ENCODE data around the gene RAPGEF2. TPM values are rescaled to one million over a fixed set of nuclear protein-coding genes. Genes with fewer than 3 reads are reported as not detected.
"Not testable (repeated sequence)": the region's sequence is repeated elsewhere in the genome, so short reads cannot be mapped to it uniquely, and the experiment has no call there.

Gene RAPGEF2
- polyA plus RNA-seq, 1 donor (not counting 4 experiments of a cell fraction or from before 2014, with no cell fraction given) = 23.8 TPM

DNA sequence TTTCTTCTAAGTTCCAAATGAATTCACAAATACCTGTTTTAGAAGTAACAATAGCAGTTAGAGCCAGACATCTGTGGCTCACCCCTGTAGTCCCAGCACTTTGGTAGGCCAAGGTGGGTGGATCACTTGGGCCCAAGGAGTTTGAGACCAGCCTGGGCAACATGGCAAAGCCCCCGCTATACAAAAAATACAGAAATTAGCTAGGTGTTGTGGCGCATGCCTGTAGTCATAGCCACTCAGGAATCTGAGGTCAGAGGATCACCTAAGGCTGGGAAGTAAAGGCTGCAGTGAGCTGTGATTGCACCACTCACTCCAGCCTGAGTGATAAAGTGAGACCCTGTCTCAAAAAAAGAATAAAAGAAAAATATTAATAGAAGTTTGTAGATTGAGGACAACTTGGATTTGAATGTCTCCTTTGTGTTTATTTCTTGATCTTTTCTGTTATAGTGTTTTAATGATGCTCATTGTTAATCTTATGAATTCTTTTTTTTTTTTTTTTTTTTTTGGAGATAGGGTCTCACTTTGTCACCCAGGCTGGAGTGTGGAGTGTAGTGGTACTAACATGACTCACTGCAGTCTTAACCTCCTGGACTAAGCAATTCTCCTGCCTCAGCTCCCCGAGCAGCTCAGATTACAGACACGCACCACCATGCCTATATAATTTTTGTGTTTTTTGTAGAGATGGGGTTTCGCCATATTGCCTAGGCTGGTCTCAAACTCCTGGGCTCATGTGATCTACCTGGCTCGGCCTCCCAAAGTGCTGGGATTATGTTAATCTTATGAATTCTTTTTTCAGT lies 30.7 kb upstream of the RAPGEF2 start:
- H3K79me2 ChIP-seq (ENCODE audit: control insufficient read depth, insufficient read depth, low read length) = no peaks in the 10 kb centered on the region
- no peaks in the 10 kb centered on the region for H3K9me3 ChIP-seq (ENCODE audit: control insufficient read depth, low read depth, low read length)
- no peak for TF ChIP-seq EZH2 (IDR thresholded peaks at IDR 0.05; ENCODE audit: low read length)
- TF ChIP-seq, protein P1, sequence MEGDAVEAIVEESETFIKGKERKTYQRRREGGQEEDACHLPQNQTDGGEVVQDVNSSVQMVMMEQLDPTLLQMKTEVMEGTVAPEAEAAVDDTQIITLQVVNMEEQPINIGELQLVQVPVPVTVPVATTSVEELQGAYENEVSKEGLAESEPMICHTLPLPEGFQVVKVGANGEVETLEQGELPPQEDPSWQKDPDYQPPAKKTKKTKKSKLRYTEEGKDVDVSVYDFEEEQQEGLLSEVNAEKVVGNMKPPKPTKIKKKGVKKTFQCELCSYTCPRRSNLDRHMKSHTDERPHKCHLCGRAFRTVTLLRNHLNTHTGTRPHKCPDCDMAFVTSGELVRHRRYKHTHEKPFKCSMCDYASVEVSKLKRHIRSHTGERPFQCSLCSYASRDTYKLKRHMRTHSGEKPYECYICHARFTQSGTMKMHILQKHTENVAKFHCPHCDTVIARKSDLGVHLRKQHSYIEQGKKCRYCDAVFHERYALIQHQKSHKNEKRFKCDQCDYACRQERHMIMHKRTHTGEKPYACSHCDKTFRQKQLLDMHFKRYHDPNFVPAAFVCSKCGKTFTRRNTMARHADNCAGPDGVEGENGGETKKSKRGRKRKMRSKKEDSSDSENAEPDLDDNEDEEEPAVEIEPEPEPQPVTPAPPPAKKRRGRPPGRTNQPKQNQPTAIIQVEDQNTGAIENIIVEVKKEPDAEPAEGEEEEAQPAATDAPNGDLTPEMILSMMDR (optimal IDR thresholded peaks at IDR 0.05 in 1 of 3, IDR thresholded peaks at IDR 0.05 in 1 of 3, conservative IDR thresholded peaks at IDR 0.05 in 1 of 3; ENCODE audit: extremely low read depth in 1 of 3, insufficient read depth in 2 of 3, low read length in 3 of 3) = no peak
- H3K27ac ChIP-seq (ENCODE audit: control insufficient read depth, insufficient read depth, low read length) = peak overlapping the region; percentile 50
- dilution Hi-C loops (cut with MboI; ENCODE audit: extremely low pct_ligation_motif_present, low sequenced_read_pairs) = no loop called here
- H3K4me3 ChIP-seq (ENCODE audit: control insufficient read depth in 2 of 3, extremely low read depth in 1 of 3, insufficient read depth in 2 of 3, low read depth in 1 of 3, low read length in 3 of 3) = no peak overlapping the region
- H3K4me2 ChIP-seq (ENCODE audit: control insufficient read depth, extremely low read depth, insufficient read depth, low read depth, low read length) = peak overlapping the region; percentile 50
- no peaks in the 10 kb centered on the region for H3K9me1 ChIP-seq (ENCODE audit: control insufficient read depth, extremely low read depth, insufficient read depth, low read length)
- DNase-seq (ENCODE audit: low read depth, low spot score) (no peak), FAIRE-seq (no peak)
- peak overlapping the region; percentile 31 for H3K9ac ChIP-seq (ENCODE audit: control insufficient read depth, extremely low read depth, insufficient read depth, low read length)
- H2AFZ ChIP-seq (ENCODE audit: control insufficient read depth, low read length) = peak overlapping the region; percentile 6
- no peaks in the 10 kb centered on the region for H3K27me3 ChIP-seq (ENCODE audit: control insufficient read depth, extremely low read depth, insufficient read depth, low read length)
- peaks cover 21% of the 10 kb centered on the region for H3K4me1 ChIP-seq (ENCODE audit: control insufficient read depth, extremely low read depth, insufficient read depth, low read length)
- H4K20me1 ChIP-seq (ENCODE audit: control insufficient read depth, extremely low read depth, insufficient read depth, low read length) = no peaks in the 10 kb centered on the region
- no peaks in the 10 kb centered on the region for H3K36me3 ChIP-seq (ENCODE audit: control insufficient read depth in 2 of 2, extremely low read depth in 1 of 2, insufficient read depth in 2 of 2, low read length in 2 of 2)

DNA sequence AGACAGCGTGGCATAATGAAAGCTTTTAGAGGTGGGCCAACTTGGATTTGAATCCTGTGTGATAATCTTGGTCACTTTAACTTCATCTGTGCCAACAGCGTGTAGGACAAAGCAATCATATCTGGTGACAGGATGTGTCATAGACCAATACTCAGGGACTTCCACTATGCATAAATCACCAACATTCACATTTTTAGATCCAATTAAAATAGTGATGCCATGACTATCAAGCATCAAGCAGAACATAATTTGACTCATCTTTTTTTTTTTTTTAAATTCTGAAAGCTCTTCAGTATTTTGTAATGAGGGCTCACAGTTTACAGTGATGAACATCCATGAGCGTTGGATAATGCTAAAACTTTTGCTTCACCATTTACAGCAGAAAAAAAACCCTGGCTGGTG lies 27.3 kb upstream of the RAPGEF2 start:
- H3K27me3 ChIP-seq (ENCODE audit: control insufficient read depth, extremely low read depth, insufficient read depth, low read length) = no peaks in the 10 kb centered on the region
- FAIRE-seq = no peak
- dilution Hi-C loops (cut with MboI; ENCODE audit: extremely low pct_ligation_motif_present, low sequenced_read_pairs) = no loop called here

DNA sequence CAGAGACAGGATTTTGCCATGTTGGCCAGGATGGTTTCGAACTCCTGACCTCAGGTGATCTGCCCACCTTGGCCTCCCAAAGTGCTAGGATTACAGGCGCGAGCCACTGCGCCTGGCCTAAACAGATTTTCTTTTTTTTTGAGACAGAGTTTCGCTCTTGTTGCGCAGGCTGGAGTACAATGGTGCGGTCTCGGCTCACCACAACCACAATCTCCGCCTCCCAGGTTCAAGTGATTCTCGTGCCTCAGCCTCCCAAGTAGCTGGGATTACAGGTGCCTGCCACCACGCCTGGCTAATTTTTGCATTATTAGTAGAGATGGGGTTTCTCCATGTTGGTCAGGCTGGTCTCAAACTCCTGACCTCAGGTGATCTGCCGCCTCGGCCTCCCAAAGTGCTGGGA lies 25.9 kb upstream of the RAPGEF2 start:
- dilution Hi-C loops (cut with MboI; ENCODE audit: extremely low pct_ligation_motif_present, low sequenced_read_pairs) = not testable (repeated sequence)

More for the DNA sequence above, 27.3 kb upstream of the RAPGEF2 start:
- no peaks in the 10 kb centered on the region for H4K20me1 ChIP-seq (ENCODE audit: control insufficient read depth, extremely low read depth, insufficient read depth, low read length)
- no peaks in the 10 kb centered on the region for H3K9me1 ChIP-seq (ENCODE audit: control insufficient read depth, extremely low read depth, insufficient read depth, low read length)
- no peak overlapping the region for H3K27ac ChIP-seq (ENCODE audit: control insufficient read depth, insufficient read depth, low read length)
- H3K79me2 ChIP-seq (ENCODE audit: control insufficient read depth, insufficient read depth, low read length) = no peaks in the 10 kb centered on the region
- H3K9me3 ChIP-seq (ENCODE audit: control insufficient read depth, low read depth, low read length) = no peaks in the 10 kb centered on the region
- H2AFZ ChIP-seq (ENCODE audit: control insufficient read depth, low read length) = no peak overlapping the region
- H3K4me2 ChIP-seq (ENCODE audit: control insufficient read depth, extremely low read depth, insufficient read depth, low read depth, low read length) = no peak overlapping the region
- no peak for DNase-seq (ENCODE audit: low read depth, low spot score)
- no peak overlapping the region for H3K9ac ChIP-seq (ENCODE audit: control insufficient read depth, extremely low read depth, insufficient read depth, low read length)
- peaks cover 28% of the 10 kb centered on the region for H3K4me1 ChIP-seq (ENCODE audit: control insufficient read depth, extremely low read depth, insufficient read depth, low read length)
- no peaks in the 10 kb centered on the region for H3K36me3 ChIP-seq (ENCODE audit: control insufficient read depth in 2 of 2, extremely low read depth in 1 of 2, insufficient read depth in 2 of 2, low read length in 2 of 2)
- TF ChIP-seq, protein P1 (optimal IDR thresholded peaks at IDR 0.05 in 1 of 3, IDR thresholded peaks at IDR 0.05 in 1 of 3, conservative IDR thresholded peaks at IDR 0.05 in 1 of 3; ENCODE audit: extremely low read depth in 1 of 3, insufficient read depth in 2 of 3, low read length in 3 of 3) = no peak
- TF ChIP-seq EZH2 (IDR thresholded peaks at IDR 0.05; ENCODE audit: low read length) = no peak
- no peak overlapping the region for H3K4me3 ChIP-seq (ENCODE audit: control insufficient read depth in 2 of 3, extremely low read depth in 1 of 3, insufficient read depth in 2 of 3, low read depth in 1 of 3, low read length in 3 of 3)

More for the DNA sequence above, 25.9 kb upstream of the RAPGEF2 start:
- not testable (repeated sequence) for H3K9ac ChIP-seq (ENCODE audit: control insufficient read depth, extremely low read depth, insufficient read depth, low read length); H3K79me2 ChIP-seq (ENCODE audit: control insufficient read depth, insufficient read depth, low read length); H3K27me3 ChIP-seq (ENCODE audit: control insufficient read depth, extremely low read depth, insufficient read depth, low read length); FAIRE-seq; H3K27ac ChIP-seq (ENCODE audit: control insufficient read depth, insufficient read depth, low read length); DNase-seq (ENCODE audit: low read depth, low spot score); H3K9me3 ChIP-seq (ENCODE audit: control insufficient read depth, low read depth, low read length); H2AFZ ChIP-seq (ENCODE audit: control insufficient read depth, low read length); H3K9me1 ChIP-seq (ENCODE audit: control insufficient read depth, extremely low read depth, insufficient read depth, low read length); H3K4me3 ChIP-seq (ENCODE audit: control insufficient read depth in 2 of 3, extremely low read depth in 1 of 3, insufficient read depth in 2 of 3, low read depth in 1 of 3, low read length in 3 of 3); H3K36me3 ChIP-seq (ENCODE audit: control insufficient read depth in 2 of 2, extremely low read depth in 1 of 2, insufficient read depth in 2 of 2, low read length in 2 of 2); H3K4me2 ChIP-seq (ENCODE audit: control insufficient read depth, extremely low read depth, insufficient read depth, low read depth, low read length); H4K20me1 ChIP-seq (ENCODE audit: control insufficient read depth, extremely low read depth, insufficient read depth, low read length)
- peaks cover 14% of the 10 kb centered on the region for H3K4me1 ChIP-seq (ENCODE audit: control insufficient read depth, extremely low read depth, insufficient read depth, low read length)

Data from keratinocyte (primary cell).